Measurements from ENCODE around the gene MACROH2A1. TPM values are rescaled to one million over a fixed set of nuclear protein-coding genes. Genes with fewer than 3 reads are reported as not detected.

Gene MACROH2A1
- total RNA-seq, 1 donor from 2014 or later, result 319 TPM

DNA sequence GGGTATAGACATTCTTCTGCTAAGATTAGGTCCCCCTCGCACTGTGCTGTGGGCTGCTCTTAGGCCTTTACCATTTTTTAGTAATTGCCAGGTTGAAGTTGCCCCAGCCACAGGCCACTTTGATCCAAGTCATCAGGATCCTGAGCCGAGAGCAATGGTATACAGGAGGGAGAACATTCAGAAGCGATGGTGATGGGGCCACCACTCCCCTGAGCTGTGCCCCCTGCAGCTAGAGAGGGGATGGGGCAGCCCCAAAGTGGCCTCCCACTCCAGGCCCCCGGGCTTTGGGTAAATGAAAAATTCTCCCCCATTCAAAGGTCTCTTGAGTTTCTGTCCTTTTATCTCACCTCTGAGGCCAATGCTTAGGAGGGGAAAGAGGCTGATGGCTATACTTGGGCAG lies 59.4 kb downstream of the MACROH2A1 start:
- peak overlapping the region; percentile 45 for H3K27ac Mint-ChIP-seq
- H3K36me3 Mint-ChIP-seq (ENCODE audit: insufficient read depth), result peaks cover 23% of the 10 kb centered on the region
- H3K9me3 Mint-ChIP-seq (ENCODE audit: low read depth), result no peaks in the 10 kb centered on the region
- no peaks in the 10 kb centered on the region for H3K27me3 Mint-ChIP-seq
- no peaks in the 10 kb centered on the region for H3K4me1 Mint-ChIP-seq (ENCODE audit: low read depth)
- TF ChIP-seq CTCF (IDR thresholded peaks at IDR 0.05; ENCODE audit: unreplicated experiment), result no peak
- no peak for DNase-seq (ENCODE audit: low spot score, unreplicated experiment)
- H3K4me3 Mint-ChIP-seq (ENCODE audit: low read depth), result no peak overlapping the region

- Mint-ChIP-seq H3K36me3 (ENCODE audit: insufficient read depth) (peaks cover 22% of the 10 kb centered on the region), H3K4me3 (ENCODE audit: low read depth) (no peak overlapping the region), H3K4me1 (ENCODE audit: low read depth) (no peaks in the 10 kb centered on the region), H3K27ac (no peak overlapping the region), H3K9me3 (ENCODE audit: low read depth) (no peaks in the 10 kb centered on the region), H3K27me3 (no peaks in the 10 kb centered on the region)
- DNase-seq (ENCODE audit: low spot score, unreplicated experiment), result no peak
- TF ChIP-seq CTCF (IDR thresholded peaks at IDR 0.05; ENCODE audit: unreplicated experiment), result no peak
Measured at GRCh38 chr5:135339189-135339588, 59.8 kb downstream of the MACROH2A1 start.

DNA sequence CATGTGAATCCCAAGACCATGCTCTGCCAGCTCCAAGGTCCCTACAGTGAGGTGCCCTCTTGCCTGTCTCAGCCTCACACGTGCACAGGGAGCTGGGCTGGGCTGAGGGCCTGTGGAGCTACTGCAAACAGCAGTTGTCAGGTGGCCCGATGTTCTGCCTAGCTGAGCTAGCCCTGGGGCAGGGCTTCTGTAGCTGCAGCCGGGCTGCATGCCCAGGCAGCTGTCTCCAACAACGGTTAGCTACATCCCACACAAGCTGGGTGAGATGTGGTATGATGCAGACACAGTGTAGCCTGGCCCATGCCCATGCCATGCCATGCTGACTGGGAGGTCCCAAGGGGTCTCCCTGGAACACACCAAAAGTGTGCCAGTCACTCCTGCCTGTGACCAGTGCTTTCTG lies 62.0 kb downstream of the MACROH2A1 start:
- DNase-seq (ENCODE audit: low spot score, unreplicated experiment), result no peak
- Mint-ChIP-seq H3K9me3 (ENCODE audit: low read depth) (no peaks in the 10 kb centered on the region), H3K4me3 (ENCODE audit: low read depth) (no peak overlapping the region), H3K4me1 (ENCODE audit: low read depth) (peaks cover 5% of the 10 kb centered on the region), H3K36me3 (ENCODE audit: insufficient read depth) (peaks cover 17% of the 10 kb centered on the region), H3K27me3 (no peaks in the 10 kb centered on the region), H3K27ac (no peak overlapping the region)
- TF ChIP-seq CTCF (IDR thresholded peaks at IDR 0.05; ENCODE audit: unreplicated experiment), result no peak

DNA sequence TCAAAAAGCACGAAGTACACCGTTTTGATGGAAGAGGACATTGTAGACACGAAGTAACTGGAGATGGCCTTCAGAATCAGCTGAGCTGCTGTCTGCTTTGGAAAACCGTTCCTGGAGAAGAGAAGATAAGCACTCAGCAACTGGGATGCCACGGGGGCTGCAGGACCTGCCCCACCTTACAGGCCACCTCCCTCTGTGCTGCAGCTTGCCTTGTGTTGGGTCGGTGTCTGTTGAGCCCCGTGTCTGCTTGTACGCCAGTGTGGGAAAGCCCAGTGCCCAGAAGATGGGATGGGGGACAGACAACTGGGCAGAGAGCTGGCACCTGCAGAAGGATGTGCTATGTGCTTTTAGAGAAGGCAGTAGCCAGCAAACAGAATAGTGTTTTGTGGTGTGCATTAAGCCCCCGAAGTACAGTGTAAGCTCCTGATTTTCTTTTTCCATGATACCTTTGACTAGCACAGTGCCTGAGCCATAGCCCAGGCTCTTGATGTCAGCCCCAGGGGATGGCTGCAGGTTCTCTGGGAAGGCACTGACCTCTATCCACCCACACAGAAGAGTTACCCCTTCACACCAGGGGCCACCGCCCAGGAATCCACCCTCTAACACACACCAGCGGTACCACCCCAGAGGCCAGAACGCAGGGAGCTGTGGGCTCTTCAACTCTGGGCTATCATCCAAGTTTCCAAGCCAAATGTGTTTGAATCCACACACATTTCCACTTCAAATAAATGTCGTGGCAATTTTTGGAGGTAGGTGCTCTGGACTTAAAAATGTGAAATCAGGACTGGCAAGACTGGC lies 63.8 kb downstream of the MACROH2A1 start:
- no peaks in the 10 kb centered on the region for H3K27me3 Mint-ChIP-seq
- peaks cover 10% of the 10 kb centered on the region for H3K36me3 Mint-ChIP-seq (ENCODE audit: insufficient read depth)
- H3K27ac Mint-ChIP-seq, result no peak overlapping the region
- no peak for DNase-seq (ENCODE audit: low spot score, unreplicated experiment)
- H3K4me3 Mint-ChIP-seq (ENCODE audit: low read depth), result no peak overlapping the region
- TF ChIP-seq CTCF (IDR thresholded peaks at IDR 0.05; ENCODE audit: unreplicated experiment), result no peak
- H3K9me3 Mint-ChIP-seq (ENCODE audit: low read depth), result no peaks in the 10 kb centered on the region
- peaks cover 22% of the 10 kb centered on the region for H3K4me1 Mint-ChIP-seq (ENCODE audit: low read depth)

- Mint-ChIP-seq H3K4me3 (ENCODE audit: low read depth) (no peak overlapping the region), H3K36me3 (ENCODE audit: insufficient read depth) (peaks cover 10% of the 10 kb centered on the region), H3K9me3 (ENCODE audit: low read depth) (no peaks in the 10 kb centered on the region), H3K27me3 (no peaks in the 10 kb centered on the region), H3K27ac (no peak overlapping the region), H3K4me1 (ENCODE audit: low read depth) (peaks cover 35% of the 10 kb centered on the region)
- TF ChIP-seq CTCF (IDR thresholded peaks at IDR 0.05; ENCODE audit: unreplicated experiment), result no peak
- no peak for DNase-seq (ENCODE audit: low spot score, unreplicated experiment)
Measured at GRCh38 chr5:135333732-135334515, 65.1 kb downstream of the MACROH2A1 start.

Measured in progenitor cell of endocrine pancreas (in vitro differentiated cells).